ENCODE data around the gene SOCS2. TPM values are rescaled to one million over a fixed set of nuclear protein-coding genes. Genes with fewer than 3 reads are reported as not detected.

Gene SOCS2
- total RNA-seq, 1 donor from 2014 or later: 8.4 TPM

- Mint-ChIP-seq H3K9me3 (ENCODE audit: low read depth) (no peaks in the 10 kb centered on the region), H3K36me3 (ENCODE audit: insufficient read depth) (peaks cover 3% of the 10 kb centered on the region), H3K4me1 (ENCODE audit: low read depth) (peaks cover 13% of the 10 kb centered on the region), H3K27me3 (peaks cover 31% of the 10 kb centered on the region), H3K27ac (peak overlapping the region; percentile 88), H3K4me3 (ENCODE audit: low read depth) (peak overlapping the region; percentile 79)
- DNase-seq (ENCODE audit: low spot score, unreplicated experiment): peak; percentile 32
- no peak for TF ChIP-seq CTCF (IDR thresholded peaks at IDR 0.05; ENCODE audit: unreplicated experiment)
These were observed 457 bp downstream of the SOCS2 start for GRCh38 chr12:93572712-93573551.

- H3K36me3 Mint-ChIP-seq (ENCODE audit: insufficient read depth): peaks cover 3% of the 10 kb centered on the region
- H3K4me1 Mint-ChIP-seq (ENCODE audit: low read depth): peaks cover 13% of the 10 kb centered on the region
- DNase-seq (ENCODE audit: low spot score, unreplicated experiment): no peak
- peak overlapping the region; percentile 79 for H3K4me3 Mint-ChIP-seq (ENCODE audit: low read depth)
- TF ChIP-seq CTCF (IDR thresholded peaks at IDR 0.05; ENCODE audit: unreplicated experiment): no peak
- H3K27ac Mint-ChIP-seq: no peak overlapping the region
- peaks cover 31% of the 10 kb centered on the region for H3K27me3 Mint-ChIP-seq
- H3K9me3 Mint-ChIP-seq (ENCODE audit: low read depth): no peaks in the 10 kb centered on the region
These were observed 1.2 kb downstream of the SOCS2 start for GRCh38 chr12:93573552-93574223.

- peaks cover 12% of the 10 kb centered on the region for H3K4me1 Mint-ChIP-seq (ENCODE audit: low read depth)
- no peak overlapping the region for H3K27ac Mint-ChIP-seq
- no peaks in the 10 kb centered on the region for H3K9me3 Mint-ChIP-seq (ENCODE audit: low read depth)
- H3K36me3 Mint-ChIP-seq (ENCODE audit: insufficient read depth): peaks cover 3% of the 10 kb centered on the region
- TF ChIP-seq CTCF (IDR thresholded peaks at IDR 0.05; ENCODE audit: unreplicated experiment): no peak
- peaks cover 32% of the 10 kb centered on the region for H3K27me3 Mint-ChIP-seq
- DNase-seq (ENCODE audit: low spot score, unreplicated experiment): no peak
- no peak overlapping the region for H3K4me3 Mint-ChIP-seq (ENCODE audit: low read depth)
These were observed 4.7 kb downstream of the SOCS2 start for GRCh38 chr12:93577222-93577621.

- H3K36me3 Mint-ChIP-seq (ENCODE audit: insufficient read depth): peaks cover 3% of the 10 kb centered on the region
- H3K27ac Mint-ChIP-seq: no peak overlapping the region
- H3K9me3 Mint-ChIP-seq (ENCODE audit: low read depth): no peaks in the 10 kb centered on the region
These were observed 5.7 kb downstream of the SOCS2 start for GRCh38 chr12:93578221-93578620.

More at GRCh38 chr12:93578221-93578620, 5.7 kb downstream of the SOCS2 start:
- peaks cover 6% of the 10 kb centered on the region for H3K4me1 Mint-ChIP-seq (ENCODE audit: low read depth)
- no peak for DNase-seq (ENCODE audit: low spot score, unreplicated experiment)
- no peak for TF ChIP-seq CTCF (IDR thresholded peaks at IDR 0.05; ENCODE audit: unreplicated experiment)
- peaks cover 23% of the 10 kb centered on the region for H3K27me3 Mint-ChIP-seq
- H3K4me3 Mint-ChIP-seq (ENCODE audit: low read depth): no peak overlapping the region

All from progenitor cell of endocrine pancreas (in vitro differentiated cells).